A549 treated with ZK216348 at 1 μM for 4 hours (cell line): ENCODE data around the gene FBH1. TPM values are rescaled to one million over a fixed set of nuclear protein-coding genes. Genes with fewer than 3 reads are reported as not detected.

Experiments used
- total RNA-seq: library from RNA; stranded (reverse); fragments of 200-300 nt; extraction: Qiagen RNA extraction; gene quantifications from 5 replicates; pipeline ENCODE4 v1.2.3, GENCODE V29; 2022; ENCODE audit warnings: low read depth

The FBH1 gene
- 36.1 to 41.3 TPM (median 40.2 TPM) in 5 replicates for total RNA-seq

DNA sequence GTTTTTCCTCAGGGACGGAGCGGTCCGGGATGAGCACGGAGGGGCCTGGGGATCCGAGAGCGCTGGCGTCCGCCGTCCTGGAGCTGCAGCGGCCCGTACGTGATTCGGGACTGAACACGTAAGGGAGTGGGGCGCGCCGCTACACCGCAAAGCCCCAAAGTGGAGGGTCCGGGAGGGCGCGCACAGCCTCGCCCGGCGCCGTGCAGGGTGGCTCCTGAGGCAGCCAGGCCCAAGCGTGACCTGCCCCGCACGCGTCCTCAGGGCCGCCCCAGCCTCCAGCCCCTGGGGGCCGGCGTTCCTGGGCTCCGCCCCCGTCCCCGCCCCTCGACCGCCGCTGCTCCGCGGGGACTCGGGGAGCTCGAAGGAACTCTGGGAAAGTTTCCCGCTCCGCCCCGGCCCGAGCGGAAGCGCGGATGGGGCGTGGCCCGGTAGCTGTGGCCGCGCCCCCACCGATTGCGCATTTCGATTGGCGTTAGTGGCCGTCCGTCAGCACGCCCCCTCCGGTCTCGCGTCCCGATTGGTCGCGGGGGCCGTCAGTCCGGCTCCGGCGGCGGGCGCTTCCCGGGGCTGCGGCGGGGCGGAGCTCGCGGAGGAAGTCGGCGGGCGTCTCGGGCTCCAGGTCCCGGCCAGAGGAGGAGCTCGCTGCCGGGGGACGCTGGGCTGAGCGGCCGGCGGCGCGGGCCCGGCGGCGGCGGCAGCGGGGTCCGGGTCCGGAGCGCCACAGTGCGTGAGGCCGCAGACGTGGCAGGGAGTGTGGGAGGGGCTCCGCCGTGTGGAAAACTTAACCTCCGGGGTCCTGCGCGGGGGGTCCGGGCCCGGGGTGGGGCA lies at the start of gene FBH1, which contains the start of gene ANKRD16:
Gene FBH1 (plus strand): TSS at position 620 of the 828 bp plus-strand sequence. CDS start 103 bp downstream, at position 723.
Gene ANKRD16 (minus strand): TSS at position 270 of the 828 bp plus-strand sequence. CDS start 539 bp downstream, outside the sequence.

DNA sequence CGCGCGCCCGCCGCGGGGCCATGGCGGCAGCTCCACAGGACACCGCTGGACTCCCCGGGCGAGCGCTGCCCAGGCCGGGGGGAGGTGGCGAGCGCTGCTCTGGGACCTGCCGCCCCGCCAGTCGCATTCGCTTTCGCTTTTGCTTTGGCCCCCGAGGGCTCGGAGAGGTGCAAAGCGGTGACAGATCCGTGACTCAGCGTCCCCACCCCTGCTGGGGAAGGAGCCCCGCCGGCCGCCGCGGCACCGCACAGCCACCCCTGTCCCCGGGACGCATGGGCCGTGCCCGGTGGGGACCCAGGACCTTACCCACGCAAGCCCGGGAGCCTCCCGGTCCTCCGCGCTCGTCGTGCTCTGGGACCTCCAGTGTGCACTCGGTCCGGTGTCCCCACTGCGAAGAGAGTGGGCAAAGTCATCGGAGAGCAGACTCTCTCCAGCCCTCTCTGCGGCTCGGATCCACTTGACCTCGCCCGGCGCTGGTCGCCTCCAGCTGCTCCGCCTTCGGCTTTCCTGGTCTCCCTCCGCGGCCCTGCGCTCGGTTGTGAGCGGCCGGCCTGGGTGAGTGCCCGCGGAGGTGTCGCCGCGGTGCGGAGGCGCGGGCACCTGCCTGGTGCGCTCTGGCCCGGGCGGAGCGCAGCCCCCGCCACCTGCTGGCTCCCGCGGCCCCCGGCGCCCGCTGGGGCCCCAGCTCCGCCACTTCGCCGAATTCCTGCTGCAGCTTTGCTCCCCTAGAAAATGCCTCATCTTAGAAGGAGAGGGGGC lies 87.6 kb downstream of the FBH1 start, which contains the start of gene IL15RA:
Gene IL15RA (minus strand): TSS at position 73 of the 759 bp plus-strand sequence. CDS start 51 bp downstream, at position 22.

Other genes starting within 250 kb of the FBH1 start
- 18.2 to 24.5 TPM (median 21.1 TPM) in 5 replicates for gene ASB13, start 223.6 kb upstream of the FBH1 start, total RNA-seq
- 22.4 to 45.5 TPM (median 35.6 TPM) in 5 replicates for gene TASOR2, start 205.4 kb upstream of the FBH1 start, total RNA-seq
- gene GDI2, start 76.8 kb upstream of the FBH1 start, total RNA-seq = 197 to 320 TPM (median 207 TPM) in 5 replicates
- gene ANKRD16, start 350 bp upstream of the FBH1 start, total RNA-seq = 7.8 to 12.4 TPM (median 11.2 TPM) in 5 replicates
- 2.2 to 4.0 TPM (median 3.3 TPM) in 5 replicates for gene IL15RA, start 87.3 kb downstream of the FBH1 start, total RNA-seq
- gene IL2RA, start 172.1 kb downstream of the FBH1 start, total RNA-seq = not detected in 5 replicates
- gene RBM17, start 198.8 kb downstream of the FBH1 start, total RNA-seq = 102 to 154 TPM (median 119 TPM) in 5 replicates